GM15510 (cell line): ENCODE measurements around the gene STK17B.

Experiments
- POLR2A ChIP-seq: IDR thresholded peaks from 3 replicates; pipeline ENCODE4 v1.6.1; 2011; ENCODE audit warnings: borderline replicate concordance; ENCODE audit not compliant: insufficient read length; ENCODE audit errors: extremely low read depth

STK17B gene

DNA sequence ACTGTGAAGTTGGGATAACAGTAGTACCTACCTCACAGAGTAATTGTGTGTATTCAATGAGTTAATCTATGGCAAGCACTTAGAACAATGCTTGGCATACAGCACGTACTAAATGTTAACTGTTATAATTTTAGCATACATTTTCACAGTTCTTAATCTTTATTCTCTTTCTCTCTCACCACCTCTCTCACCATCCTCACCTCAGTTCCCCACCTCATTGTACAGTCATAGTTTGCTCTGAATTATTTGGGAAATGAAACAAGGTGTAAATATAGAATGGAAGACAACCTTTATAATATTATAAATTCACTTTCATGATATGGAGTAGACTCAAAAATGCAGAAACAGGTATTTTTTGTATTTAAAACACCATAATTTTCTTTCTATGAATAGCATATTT, 62.8 kb downstream of the STK17B start:
- TF ChIP-seq POLR2A, result no peak

DNA sequence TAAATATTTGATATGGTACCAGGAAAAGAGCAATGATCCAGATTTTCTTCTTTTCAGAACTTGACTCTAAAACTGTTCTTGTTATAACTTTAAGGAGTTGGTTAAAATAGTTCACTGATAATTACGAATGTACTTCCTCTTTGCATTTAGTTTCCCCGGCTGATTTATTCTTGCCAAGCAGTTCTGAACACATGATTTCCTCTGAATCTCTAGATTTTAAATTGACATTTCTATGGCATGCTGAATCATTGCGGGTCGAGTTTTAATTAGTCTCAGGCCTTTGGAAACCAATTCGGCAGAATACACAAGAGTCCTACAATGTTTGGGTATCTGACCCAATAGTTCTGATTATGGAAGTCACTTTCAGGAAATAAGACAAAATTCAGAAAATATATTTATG, 65.4 kb downstream of the STK17B start:
- no peak for TF ChIP-seq POLR2A

DNA sequence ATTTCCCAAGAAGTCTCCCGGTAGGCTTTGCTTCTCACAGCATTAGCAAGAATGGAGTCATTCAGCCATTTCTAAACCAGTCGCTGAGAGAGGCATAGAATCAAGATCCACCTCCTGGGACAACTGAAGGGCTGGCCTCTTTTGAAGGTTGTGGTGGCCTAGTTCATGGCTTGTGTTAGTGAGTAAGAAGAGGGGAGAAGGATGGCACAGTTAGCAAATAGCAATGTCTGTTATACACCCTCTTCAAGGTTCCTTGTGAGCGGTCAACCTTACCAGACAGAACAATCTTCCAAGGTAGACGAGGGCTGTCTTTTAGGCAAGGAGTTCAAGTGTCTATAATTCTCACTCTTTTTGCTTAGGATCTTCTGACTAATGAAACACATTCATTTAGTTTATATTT, 67.3 kb downstream of the STK17B start:
- no peak for TF ChIP-seq POLR2A

DNA sequence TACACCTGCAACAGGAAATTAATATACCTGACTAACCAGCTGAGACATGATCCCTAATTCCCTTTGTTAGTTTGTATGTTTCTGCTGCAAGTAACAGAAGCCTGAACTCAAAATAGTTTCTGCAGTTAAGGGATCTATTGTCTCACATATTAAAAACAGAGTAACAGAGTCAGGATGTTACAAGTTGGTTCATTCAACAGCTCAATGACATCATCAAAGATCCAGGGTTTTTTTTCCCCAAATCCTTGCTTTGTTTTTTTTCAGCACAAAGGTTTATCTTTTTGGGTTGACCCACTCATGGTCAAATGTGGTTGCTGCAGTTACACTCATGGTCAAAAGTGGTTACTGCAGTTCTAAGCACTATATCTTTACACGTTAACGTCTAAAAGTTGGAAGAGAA, 67.8 kb downstream of the STK17B start:
- no peak for TF ChIP-seq POLR2A

DNA sequence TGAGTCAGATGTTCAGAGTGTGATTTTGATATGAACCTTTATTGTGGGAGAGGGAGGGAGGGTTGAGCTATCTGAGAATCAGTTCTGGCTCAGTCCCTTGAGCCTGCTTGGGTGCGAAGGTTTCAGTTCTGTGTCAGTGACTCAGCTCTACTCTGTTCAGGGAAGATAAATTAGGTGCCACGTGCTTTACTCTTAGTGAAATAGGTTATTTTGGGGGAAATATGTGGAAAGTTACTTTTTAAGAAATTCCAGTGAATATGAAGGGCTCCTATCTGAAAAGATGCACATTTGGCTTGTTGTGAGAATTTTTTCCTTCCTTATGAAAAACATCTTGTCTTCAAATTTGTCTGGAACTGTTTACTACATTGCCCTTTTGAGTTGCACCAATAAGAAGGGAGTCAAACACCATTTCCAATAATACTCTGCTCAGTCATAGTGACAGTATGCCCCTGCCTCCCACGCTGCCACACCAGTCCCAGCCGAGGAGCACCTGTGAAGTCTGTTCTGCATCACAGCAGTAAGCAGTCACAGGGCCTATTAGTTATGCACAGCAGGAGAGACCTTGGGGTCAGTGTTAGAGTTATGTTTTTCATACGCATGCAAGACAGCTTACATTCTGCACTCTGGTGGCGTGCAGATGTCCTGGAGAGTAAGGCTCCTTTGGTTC, 69.9 kb downstream of the STK17B start:
- no peak for TF ChIP-seq POLR2A

DNA sequence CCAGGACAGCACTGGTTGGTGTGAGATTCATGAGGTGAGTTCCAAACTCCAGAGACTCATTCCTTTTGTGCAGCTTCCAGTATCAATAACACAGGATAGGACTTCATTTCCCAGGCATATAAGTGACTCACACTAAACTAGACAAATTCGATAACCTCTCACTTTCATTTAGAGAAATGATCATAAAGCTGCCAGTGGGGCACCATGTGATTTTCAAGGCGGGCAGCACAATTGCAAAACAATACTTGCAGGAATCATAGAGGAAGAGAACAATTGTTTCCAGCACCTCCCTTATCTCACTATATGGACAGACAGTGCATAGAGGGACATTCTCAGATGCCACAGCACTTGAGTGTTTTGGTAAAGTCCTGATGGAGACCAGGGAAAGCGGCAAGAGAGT, 71.5 kb downstream of the STK17B start:
- no peak for TF ChIP-seq POLR2A

DNA sequence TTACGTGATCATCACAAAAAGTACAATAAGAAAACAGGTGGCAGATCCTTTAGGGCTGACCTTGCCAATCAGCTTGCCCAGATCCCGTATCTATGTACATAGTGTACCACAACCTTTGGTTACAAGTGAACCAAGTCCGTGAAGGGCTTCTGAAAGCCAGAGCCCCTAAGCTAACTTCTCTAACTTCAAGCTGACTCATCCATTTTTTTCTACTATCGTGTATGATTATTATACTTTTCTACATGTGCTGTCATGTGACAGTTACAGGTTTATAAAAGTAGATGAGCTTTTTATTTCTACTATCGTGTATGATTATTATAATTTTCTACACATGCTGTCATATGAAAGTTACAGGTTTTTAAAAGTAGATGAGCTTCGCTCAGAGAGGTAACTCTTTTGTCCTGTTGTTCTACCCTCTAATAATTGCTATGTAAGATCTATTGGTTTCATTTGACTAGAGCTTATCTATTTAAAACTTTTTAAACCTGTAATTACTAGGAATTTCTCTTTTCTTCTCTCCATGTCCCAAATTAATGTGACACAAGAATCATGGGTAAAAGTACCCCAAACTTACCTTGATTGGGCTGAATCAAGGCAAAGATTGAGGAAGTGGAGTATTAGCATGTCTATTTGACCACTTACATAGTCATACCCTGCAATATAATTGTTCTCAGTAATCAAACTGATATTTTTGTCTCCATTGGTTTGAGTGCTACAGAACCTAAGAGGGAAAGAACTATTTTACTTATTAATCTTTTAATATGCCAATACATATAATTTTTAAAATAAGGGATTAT, 73.3 kb downstream of the STK17B start:
- TF ChIP-seq POLR2A, result no peak

DNA sequence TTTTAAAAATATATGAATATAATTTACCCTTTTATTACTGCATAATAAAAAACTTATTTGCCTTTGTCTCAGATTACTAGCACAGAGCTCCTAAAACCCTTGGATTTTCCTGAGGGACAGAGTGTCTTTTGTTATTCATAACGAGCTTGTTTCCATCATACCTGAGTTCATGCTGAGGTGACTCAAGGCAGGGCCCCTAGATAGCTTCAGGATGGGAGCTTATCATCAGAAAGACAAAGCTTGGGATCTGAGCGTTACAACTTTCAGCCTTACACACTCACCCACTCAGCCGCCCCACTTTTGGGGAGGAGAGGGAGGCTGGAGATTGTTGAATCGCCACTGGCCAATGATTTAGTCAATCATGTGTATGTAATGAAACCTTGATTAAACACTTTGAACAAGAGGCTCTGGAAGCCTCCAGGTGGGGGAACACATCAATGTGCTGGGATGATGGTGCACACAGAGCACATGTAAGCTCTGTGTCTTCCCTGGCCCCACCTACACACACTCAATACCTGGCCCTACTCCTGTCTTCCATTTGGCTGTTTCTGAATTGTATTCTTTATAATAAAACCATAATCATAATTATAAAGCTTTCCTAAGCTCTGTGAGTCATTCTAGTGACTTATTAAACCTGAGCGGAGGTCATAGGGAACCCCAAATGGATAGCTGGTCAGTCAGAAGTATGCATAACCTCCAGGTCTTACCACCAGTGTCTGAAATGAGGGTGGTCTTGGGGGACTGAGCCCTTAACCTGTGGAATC, 74.2 kb downstream of the STK17B start:
- TF ChIP-seq POLR2A, result no peak

DNA sequence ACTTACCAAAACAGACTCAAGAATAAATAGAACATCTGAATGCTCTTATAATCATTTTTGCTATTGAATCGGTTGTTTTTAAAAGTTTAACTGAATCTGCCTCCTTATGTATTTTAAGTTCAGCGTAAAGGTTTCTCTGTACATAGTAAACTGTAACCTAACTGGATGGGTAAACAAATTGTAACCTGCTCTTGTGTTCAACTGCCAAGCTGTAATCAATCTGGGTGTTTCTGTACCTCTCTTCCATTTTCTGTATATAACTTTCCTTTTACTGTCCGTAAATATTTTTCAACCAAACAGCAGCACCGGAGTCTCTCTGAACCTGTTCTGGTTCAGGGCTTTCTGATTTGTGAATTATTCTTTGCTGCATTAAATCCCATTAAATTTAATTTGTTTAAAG, 75.1 kb downstream of the STK17B start:
- TF ChIP-seq POLR2A, result no peak

DNA sequence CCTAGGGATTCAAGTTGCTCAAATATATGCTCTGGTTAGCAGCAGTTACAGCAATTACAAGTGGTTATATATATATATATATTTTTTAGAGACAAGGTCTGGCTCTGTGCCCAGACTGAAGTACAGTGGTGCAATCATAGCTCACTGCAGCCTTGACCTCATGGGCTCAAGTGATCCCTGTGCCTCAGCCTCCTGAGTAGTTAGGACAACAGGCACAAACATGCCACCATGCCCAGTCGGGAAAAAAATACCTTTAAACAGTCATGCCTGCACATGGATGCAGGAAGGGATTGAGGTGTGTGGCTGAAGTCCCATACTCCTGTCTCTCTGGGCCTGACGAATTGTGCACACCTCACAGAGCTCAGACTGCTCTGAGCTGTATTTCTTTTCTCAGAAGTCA, 83.2 kb downstream of the STK17B start:
- no peak for TF ChIP-seq POLR2A

DNA sequence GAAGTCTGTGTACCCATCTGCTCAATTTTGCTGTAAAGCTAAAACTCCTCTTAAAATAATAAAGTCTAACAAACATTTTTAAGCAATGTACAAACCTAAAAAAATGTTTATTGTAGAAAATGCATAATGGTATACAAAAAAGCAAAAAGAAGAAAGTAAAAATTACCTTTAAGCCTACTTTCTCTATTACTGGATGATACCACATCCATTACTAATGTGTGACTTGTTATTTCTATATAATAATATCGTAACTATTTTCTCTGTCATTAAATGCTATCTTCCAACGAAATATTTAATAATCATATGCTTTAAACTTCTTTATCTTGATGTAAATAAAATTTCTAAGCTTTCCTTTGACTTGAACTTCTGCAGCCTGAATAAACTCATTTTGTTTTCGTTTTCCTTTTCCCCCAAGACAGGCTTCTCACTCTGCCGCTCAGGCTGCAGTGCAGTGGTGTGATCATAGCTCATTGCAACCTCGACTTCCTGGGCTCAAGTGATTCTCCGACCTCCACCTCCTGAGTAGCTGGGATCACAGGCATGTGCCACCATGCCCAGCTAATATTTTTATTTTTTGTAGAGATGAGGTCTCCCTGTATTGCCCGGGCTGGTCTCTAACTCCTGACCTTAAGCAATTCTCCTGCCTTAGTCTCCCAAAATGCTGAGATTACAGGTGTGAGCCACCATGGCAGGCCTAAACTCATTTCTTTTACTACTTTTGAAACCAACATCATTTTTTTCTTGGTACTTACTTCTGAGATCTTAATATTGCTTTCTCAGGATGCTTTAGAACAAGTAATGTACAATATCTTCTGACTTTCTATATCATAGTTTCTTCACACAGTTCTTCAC, 84.6 kb downstream of the STK17B start:
- TF ChIP-seq POLR2A, result no peak

DNA sequence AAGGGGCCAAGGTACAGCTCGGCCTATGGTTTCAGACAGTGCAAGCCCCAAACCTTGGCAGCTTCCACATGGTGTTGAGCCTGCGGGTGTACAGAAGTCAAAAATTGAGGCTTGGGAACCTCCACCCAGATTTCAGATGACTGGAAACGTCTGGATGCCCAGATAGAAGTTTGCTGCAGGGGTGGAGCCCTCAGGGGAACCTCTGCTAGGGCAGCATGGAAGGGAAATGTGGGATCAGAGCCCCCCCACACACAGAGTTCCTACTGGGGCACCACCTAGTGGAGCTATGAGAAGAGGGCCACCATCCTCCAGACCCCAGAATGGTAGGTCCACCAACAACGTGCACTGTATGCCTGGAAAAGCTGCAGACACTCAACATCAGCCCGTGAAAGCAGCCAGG, 87.8 kb downstream of the STK17B start:
- no peak for TF ChIP-seq POLR2A
